Neural progenitor cell (in vitro differentiated cells): Measurements from ENCODE around the gene PANX1. TPM values are rescaled to one million over a fixed set of nuclear protein-coding genes. Genes with fewer than 3 reads are reported as not detected.

Experiments
- DNase-seq: peaks from one replicate; pipeline ENCODE4 v3.0.0-alpha.2; 2016; ENCODE audit warnings: low spot score
- H2AFZ ChIP-seq: fragments of 200-600 bp; sonication (generic); replicated peaks from 2 replicates; pipeline ENCODE4 v1.6.1; 2016; ENCODE audit warnings: antibody characterized with exemption
- H3F3A ChIP-seq: fragments of 200-600 bp; sonication (generic); 2 replicates; pipeline ENCODE4 v1.6.1; 2016; ENCODE audit warnings: antibody characterized with exemption, low read depth
- H3K27ac ChIP-seq: fragments of 200-600 bp; sonication (generic); 2 replicates; pipeline ENCODE4 v1.5.1; 2016; ENCODE audit warnings: mild to moderate bottlenecking
- H3K27me3 ChIP-seq: fragments of 200-600 bp; sonication (generic); 2 replicates; pipeline ENCODE4 v1.6.1; 2016; ENCODE audit warnings: mild to moderate bottlenecking, moderate library complexity
- H3K36me3 ChIP-seq: fragments of 200-600 bp; sonication (generic); 2 replicates; pipeline ENCODE4 v1.5.1; 2016
- H3K4me1 ChIP-seq: fragments of 200-600 bp; sonication (generic); 2 replicates; pipeline ENCODE4 v1.6.1; 2016; ENCODE audit warnings: mixed run types
- H3K4me2 ChIP-seq: fragments of 200-600 bp; sonication (generic); 2 replicates; pipeline ENCODE4 v1.6.1; 2016
- H3K4me3 ChIP-seq: fragments of 200-600 bp; sonication (generic); 2 replicates; pipeline ENCODE4 v1.5.1; 2016
- H3K79me2 ChIP-seq: fragments of 200-600 bp; sonication (generic); 2 replicates; pipeline ENCODE4 v1.6.1; 2016; ENCODE audit warnings: low read depth
- H3K9ac ChIP-seq: fragments of 200-600 bp; sonication (generic); 2 replicates; pipeline ENCODE4 v1.6.1; 2016
- H3K9me3 ChIP-seq: fragments of 200-600 bp; sonication (generic); 2 replicates; pipeline ENCODE4 v1.5.1; 2016; ENCODE audit warnings: low read depth
- H4K20me1 ChIP-seq: fragments of 200-600 bp; sonication (generic); 2 replicates; pipeline ENCODE4 v1.6.1; 2016; ENCODE audit warnings: low read depth
- H3K27ac Mint-ChIP-seq: 3 replicates; pipeline ENCODE4 v1.8.0; 2021; ENCODE audit warnings: mixed read lengths
- H3K27me3 Mint-ChIP-seq: 2 replicates; pipeline ENCODE4 v1.8.0; 2022; ENCODE audit warnings: low read depth, mild to moderate bottlenecking, inconsistent platforms, moderate library complexity, mixed read lengths; ENCODE audit not compliant: insufficient read depth
- H3K36me3 Mint-ChIP-seq: 3 replicates; pipeline ENCODE4 v1.8.0; 2021; ENCODE audit warnings: mixed read lengths
- H3K4me1 Mint-ChIP-seq: 3 replicates; pipeline ENCODE4 v1.8.0; 2021; ENCODE audit warnings: mixed read lengths
- H3K4me3 Mint-ChIP-seq: 3 replicates; pipeline ENCODE4 v1.8.0; 2021; ENCODE audit warnings: mild to moderate bottlenecking, moderate library complexity, mixed read lengths
- H3K9me3 Mint-ChIP-seq: 3 replicates; pipeline ENCODE4 v1.8.0; 2020; ENCODE audit warnings: mixed read lengths
- CTCF ChIP-seq: fragments of 200-600 bp; sonication (generic); IDR thresholded peaks from 2 replicates; pipeline ENCODE4 v1.5.1; 2017; ENCODE audit warnings: antibody characterized with exemption, mild to moderate bottlenecking
- EZH2 ChIP-seq: fragments of 200-600 bp; sonication (generic); IDR thresholded peaks from 2 replicates; pipeline ENCODE4 v1.6.1; 2017; ENCODE audit warnings: antibody characterized with exemption, mild to moderate bottlenecking, moderate library complexity
- EZH2phosphoT487 ChIP-seq: fragments of 200-600 bp; sonication (generic); IDR thresholded peaks from 2 replicates; pipeline ENCODE4 v1.6.1; 2017; ENCODE audit warnings: antibody characterized with exemption
- total RNA-seq: library from RNA; depleted of rRNA; stranded (reverse); fragments of >200 nt; gene quantifications from 2 replicates; pipeline ENCODE4 v1.2.3, GENCODE V29; 2015; ENCODE audit warnings: low replicate concordance

PANX1 gene
- total RNA-seq, 1 donor from 2014 or later, result 26.4 TPM

GRCh38 chr11:94142308-94143281 is 14.0 kb downstream of the PANX1 start:
- Histone ChIP-seq H3K4me2 (peak overlapping the region; percentile 4), H3K79me2 (peaks cover 100% of the 10 kb centered on the region), H4K20me1 (peaks cover 84% of the 10 kb centered on the region), H3K27ac (peak overlapping the region; percentile 22), H3K27me3 (no peaks in the 10 kb centered on the region), H3K9me3 (no peaks in the 10 kb centered on the region), H3K9ac (no peak overlapping the region), H3K4me3 (no peak overlapping the region), H2AFZ (no peak overlapping the region), H3F3A (peaks cover 6% of the 10 kb centered on the region), H3K4me1 (peaks cover 49% of the 10 kb centered on the region), H3K36me3 (no peaks in the 10 kb centered on the region)
- no peak for DNase-seq
- no peaks in the 10 kb centered on the region for H3K36me3 Mint-ChIP-seq
- peaks cover 2% of the 10 kb centered on the region for H3K27me3 Mint-ChIP-seq
- no peaks in the 10 kb centered on the region for H3K9me3 Mint-ChIP-seq
- H3K4me1 Mint-ChIP-seq, result peaks cover 43% of the 10 kb centered on the region
- H3K27ac Mint-ChIP-seq, result peak overlapping the region; percentile 58
- no peak overlapping the region for H3K4me3 Mint-ChIP-seq
- no peak for TF ChIP-seq EZH2
- TF ChIP-seq EZH2phosphoT487, result no peak
- no peak for TF ChIP-seq CTCF

DNA sequence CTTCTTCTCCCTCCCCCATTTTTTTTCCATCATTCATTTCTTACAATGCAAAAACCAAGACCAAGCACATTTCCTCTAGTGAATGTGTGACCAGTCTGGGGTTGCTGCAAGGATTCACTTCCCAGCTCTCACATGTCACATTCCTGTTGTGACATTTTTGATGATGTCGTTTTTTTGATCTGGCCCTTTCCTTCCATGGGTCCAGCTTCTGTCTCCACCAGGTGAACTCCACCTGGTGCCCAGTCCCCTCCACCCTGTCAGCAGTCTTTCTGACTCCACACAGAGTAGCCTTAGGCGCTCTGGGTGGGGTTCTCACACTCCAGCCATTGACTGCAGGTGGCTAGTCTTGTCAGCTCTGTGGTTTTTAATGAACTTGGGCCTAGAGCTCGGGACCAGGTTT is 15.6 kb downstream of the PANX1 start:
- peaks cover 88% of the 10 kb centered on the region for H4K20me1 ChIP-seq

DNA sequence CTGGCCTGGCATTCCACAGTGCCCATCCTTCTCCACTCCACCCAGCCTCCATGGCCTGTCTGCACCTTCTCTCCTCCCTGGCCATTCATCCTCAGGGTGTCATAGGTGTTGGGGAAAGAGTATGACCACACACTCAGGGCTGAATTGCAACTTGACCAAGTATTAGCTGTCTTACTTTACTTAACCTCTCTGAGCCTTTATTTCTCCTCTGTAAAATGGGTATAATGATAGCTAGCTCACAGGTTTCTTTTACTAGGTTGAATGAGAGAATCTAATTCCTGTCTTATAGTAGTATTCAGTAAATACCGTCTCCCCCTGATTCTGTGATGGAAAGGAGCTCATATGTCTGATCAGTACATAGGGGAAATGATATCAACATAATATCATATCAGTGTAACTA is 16.0 kb downstream of the PANX1 start:
- no peak overlapping the region for H3K27ac ChIP-seq
- Mint-ChIP-seq H3K27me3 (peaks cover 2% of the 10 kb centered on the region), H3K27ac (no peak overlapping the region), H3K4me1 (peaks cover 48% of the 10 kb centered on the region), H3K36me3 (no peaks in the 10 kb centered on the region), H3K9me3 (no peaks in the 10 kb centered on the region), H3K4me3 (no peak overlapping the region)
- peaks cover 100% of the 10 kb centered on the region for H3K79me2 ChIP-seq
- H3K36me3 ChIP-seq, result no peaks in the 10 kb centered on the region
- peaks cover 88% of the 10 kb centered on the region for H4K20me1 ChIP-seq
- peaks cover 6% of the 10 kb centered on the region for H3F3A ChIP-seq
- no peak overlapping the region for H3K9ac ChIP-seq
- TF ChIP-seq EZH2phosphoT487 (no peak), EZH2 (no peak), CTCF (no peak)
- H3K4me2 ChIP-seq, result no peak overlapping the region
- H3K9me3 ChIP-seq, result no peaks in the 10 kb centered on the region
- H3K4me3 ChIP-seq, result no peak overlapping the region
- H3K4me1 ChIP-seq, result peaks cover 35% of the 10 kb centered on the region
- H3K27me3 ChIP-seq, result no peaks in the 10 kb centered on the region
- DNase-seq, result no peak
- H2AFZ ChIP-seq, result no peak overlapping the region

More for the DNA sequence above, 15.6 kb downstream of the PANX1 start:
- H3K9me3 ChIP-seq, result no peaks in the 10 kb centered on the region
- peaks cover 39% of the 10 kb centered on the region for H3K4me1 ChIP-seq
- H3K4me3 ChIP-seq, result no peak overlapping the region
- Mint-ChIP-seq H3K4me3 (no peak overlapping the region), H3K4me1 (peaks cover 47% of the 10 kb centered on the region), H3K27me3 (peaks cover 2% of the 10 kb centered on the region), H3K27ac (no peak overlapping the region), H3K36me3 (no peaks in the 10 kb centered on the region), H3K9me3 (no peaks in the 10 kb centered on the region)
- H2AFZ ChIP-seq, result no peak overlapping the region
- no peak for DNase-seq
- H3F3A ChIP-seq, result peaks cover 6% of the 10 kb centered on the region
- H3K79me2 ChIP-seq, result peaks cover 100% of the 10 kb centered on the region
- H3K27ac ChIP-seq, result no peak overlapping the region
- no peak overlapping the region for H3K4me2 ChIP-seq
- no peaks in the 10 kb centered on the region for H3K36me3 ChIP-seq
- H3K9ac ChIP-seq, result no peak overlapping the region
- TF ChIP-seq EZH2 (no peak), CTCF (no peak), EZH2phosphoT487 (no peak)
- H3K27me3 ChIP-seq, result no peaks in the 10 kb centered on the region
